Activated CD4-positive, alpha-beta T cell treated with anti-CD3 and anti-CD28 coated beads, Interleukin-2, amount 50 U/mL, for 48 hours (primary cell): ENCODE results near the gene LTK.
A peak's percentile ranks its signal among the peaks of the same experiment; 100 is the strongest.

Experiments
- DNase-seq, 2 experiments: peaks; one replicate each; pipeline ENCODE4 v3.0.0-alpha.2; 2020

Gene LTK

DNA sequence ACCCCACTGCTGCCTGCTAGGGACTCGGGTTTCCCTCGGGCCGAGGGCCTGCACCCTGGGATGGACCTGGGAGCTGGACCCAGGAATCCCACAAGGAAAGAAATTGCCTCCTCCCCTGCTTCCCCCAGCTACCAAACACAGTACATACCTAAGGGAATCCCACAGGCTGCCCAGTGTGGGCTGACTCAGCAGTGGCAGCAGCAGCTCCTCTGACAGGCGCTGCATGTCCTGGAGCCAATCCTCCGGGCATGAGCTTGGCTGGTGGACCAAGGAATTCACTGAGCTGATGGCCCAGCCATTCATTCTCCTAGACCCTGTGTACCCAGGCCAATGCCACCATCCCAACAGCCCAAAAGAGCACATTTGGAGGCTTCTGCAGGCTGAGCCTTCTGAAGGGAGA, 9.5 kb upstream of the LTK start:
- no peak for DNase-seq

- DNase-seq, result no peak
Measured at GRCh38 chr15:41521614-41522013, 8.0 kb upstream of the LTK start.

- no peak for DNase-seq
Measured at GRCh38 chr15:41520636-41521035, 7.0 kb upstream of the LTK start.

DNA sequence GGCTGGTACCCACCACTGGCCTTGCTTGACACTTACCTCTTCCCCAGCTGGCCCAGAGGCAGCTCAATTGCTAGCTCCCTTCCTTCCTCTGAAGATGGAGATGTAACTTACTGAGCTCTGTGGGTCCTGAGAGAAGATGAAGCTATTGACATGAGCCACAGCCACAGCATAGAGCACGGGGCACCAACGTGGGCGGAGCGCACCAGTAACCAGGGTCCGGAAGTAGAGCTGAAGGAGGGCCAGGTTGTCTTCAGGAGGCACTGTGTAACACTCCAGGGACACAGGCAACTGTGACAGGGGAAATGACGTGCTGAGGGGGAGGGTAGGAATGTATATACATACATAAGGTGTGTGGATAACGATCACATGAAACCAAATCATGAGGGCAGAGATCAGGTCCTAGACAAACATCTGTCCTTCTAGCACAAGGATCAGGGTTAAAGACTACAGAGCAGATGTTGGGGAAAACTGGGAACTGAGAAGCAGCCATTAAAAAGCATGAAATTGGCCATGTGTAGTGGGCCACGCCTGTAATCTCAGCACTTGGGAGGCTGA, 4.3 kb upstream of the LTK start:
- no peak for DNase-seq

DNA sequence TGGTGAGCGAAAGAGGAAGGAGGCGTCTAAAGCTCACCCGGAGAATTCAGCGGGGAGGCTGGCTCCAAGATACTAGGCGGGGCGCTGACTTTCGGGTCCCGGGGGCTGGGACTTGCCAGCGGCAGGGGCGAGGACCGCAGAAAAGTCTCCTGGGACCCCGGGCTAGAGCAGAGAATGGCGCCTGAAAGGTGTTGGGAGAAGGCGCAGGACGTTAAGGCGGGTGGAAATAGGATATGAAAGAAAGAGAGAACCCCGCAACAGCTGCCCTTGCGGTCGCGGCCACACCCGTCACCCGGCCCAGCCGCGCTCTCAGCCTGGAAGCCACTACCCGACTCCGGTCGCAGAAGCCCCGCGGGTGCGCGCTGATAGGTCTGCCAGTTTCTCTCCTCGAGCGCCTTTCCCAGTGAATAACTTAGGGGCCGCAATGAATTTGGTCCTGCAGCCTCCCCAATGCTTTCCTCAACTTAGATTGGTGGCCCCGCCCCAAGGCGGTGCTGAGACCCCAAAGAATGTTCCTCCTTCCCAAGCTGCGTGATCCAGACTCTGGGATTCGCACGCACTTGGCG, 604 bp downstream of the LTK start:
- DNase-seq, result peak in 1 of 2 experiments; percentile 39

DNA sequence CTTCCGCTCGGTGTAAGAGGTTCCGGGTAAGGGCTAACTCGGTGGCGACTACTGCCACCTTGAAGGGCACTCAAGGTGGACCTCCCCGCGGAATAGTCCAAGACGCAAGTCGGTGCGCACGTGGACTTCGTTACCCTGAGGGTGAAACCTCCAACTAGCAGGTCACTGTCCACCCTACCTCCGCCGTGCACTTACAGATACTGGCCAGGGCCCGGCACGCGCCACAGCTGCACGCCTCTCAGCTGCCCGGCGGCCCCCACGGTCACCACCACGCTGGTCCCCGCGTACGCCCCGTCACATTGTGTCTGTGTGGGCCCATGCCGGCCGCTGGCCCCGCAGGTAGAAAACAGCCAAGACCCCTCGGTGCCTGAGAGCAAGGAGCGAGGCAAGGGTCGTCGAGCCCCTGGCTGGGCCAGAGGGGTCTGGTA, 1.1 kb downstream of the LTK start:
- no peak for DNase-seq

GRCh38 chr15:41511899-41512369, 1.7 kb downstream of the LTK start:
- DNase-seq, result peak in 1 of 2 experiments; percentile 35

DNA sequence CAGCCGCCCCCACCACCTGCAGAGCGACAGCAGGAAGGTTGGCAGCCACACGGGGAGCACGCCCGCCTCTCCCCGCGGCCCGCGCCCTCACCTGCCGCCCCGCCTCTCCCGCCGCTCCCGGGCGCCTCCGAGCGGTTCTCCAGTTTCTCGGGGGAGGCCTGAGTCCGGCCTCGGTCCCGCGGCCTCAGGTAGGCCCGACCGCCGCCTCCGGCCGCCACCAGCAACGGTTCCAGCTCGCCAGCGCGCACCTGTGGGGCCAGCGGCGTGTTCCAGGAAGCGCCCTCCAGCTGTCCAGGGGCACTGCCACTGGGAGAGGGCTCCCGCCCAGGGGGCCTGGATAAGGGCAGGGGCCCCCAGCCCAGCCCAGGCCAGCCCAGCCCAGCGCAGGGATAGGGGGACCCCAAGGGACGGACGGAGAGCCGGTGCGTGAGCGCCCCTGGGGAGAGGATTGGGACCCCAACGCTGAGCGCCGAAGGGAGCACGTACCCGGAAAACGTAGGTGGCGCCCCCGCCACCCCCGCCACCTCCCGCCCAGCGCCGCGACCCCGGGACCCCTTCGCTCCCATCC, 2.2 kb downstream of the LTK start:
- DNase-seq, result no peak

DNA sequence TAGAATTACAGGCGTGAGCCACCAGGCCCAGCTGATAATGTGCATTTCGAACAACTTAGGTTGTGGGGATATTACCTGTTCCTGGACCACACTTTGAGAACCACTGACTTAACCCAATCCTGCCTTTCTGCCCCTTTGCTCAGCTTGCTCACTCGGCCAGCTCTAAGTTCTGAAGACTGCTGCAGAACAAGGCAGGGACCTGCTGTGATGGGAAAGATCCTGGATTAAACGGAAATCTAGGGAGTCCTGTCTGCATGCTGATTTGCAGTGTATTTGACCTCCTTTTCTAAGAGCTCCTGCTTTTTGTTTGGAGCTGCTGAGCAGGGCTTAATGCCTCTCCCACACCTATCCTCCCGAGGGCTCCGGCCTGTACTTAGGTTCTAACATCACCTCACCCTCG, 2.9 kb downstream of the LTK start:
- no peak for DNase-seq

GRCh38 chr15:41507820-41508290, 5.8 kb downstream of the LTK start:
- no peak for DNase-seq

DNA sequence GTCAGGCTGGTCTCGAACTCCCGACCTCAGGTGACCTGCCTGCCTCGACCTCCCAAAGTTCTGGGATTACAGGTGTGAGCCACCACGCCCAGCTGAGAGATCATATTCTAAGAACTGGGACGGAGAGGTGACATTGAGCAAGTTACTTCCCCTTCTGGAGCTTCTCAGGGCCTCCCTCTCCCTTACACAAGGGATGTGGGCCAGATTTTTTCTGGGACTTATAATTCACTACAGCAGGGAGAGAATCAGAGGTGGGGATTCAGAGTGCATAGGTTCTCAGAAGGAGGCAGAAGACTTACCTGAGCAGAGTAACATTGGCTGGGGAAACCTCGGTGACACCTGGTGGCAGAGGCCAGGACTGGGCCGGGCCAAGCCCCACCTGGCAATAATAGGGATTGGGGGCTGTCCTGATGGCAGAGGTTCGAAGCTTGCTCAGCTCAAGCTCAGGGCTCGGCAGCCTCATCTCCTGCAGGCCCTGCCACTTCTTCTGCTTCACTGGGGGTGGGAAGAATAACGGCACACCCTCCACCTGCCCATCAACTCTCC, 6.8 kb downstream of the LTK start:
- DNase-seq, result no peak

DNA sequence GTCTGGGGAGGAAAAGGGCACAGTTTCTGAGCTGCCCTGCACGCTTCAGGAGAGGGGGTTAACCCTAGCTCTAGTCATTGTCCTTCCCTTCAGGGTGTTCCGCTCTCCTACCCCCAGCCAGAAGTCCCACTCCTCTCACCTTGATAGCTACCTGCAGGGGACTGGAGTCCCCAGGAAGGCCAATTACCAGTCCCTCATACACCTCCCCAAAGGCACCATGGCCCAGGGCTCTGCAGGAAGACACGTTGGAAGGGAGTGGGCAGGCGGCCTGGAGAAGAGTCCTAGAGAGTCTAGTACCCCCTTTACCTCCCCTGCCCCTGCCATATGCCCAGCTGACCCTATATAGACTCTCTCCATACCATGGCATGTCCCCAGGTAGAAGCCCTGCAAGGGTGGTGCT, 7.9 kb downstream of the LTK start:
- no peak for DNase-seq

GRCh38 chr15:41504751-41505492, 8.7 kb downstream of the LTK start:
- DNase-seq, result no peak

DNA sequence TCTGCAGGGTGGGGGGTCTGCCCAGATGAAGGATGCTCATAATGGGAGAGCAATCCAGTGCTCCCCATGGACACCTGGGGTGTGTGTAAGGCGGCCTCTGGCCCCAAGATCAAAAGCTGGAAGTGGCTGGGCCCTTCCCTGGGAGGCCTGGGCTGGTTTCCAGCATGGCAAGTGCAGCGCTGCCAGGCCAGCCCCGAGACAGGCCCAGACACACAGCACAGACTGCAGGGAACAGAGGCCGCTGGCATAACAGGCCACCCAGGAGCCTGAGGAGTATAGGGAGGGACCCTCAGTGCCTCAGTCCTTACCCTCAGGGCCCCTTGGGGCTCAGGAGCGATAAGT, 10.0 kb downstream of the LTK start:
- DNase-seq, result no peak

DNA sequence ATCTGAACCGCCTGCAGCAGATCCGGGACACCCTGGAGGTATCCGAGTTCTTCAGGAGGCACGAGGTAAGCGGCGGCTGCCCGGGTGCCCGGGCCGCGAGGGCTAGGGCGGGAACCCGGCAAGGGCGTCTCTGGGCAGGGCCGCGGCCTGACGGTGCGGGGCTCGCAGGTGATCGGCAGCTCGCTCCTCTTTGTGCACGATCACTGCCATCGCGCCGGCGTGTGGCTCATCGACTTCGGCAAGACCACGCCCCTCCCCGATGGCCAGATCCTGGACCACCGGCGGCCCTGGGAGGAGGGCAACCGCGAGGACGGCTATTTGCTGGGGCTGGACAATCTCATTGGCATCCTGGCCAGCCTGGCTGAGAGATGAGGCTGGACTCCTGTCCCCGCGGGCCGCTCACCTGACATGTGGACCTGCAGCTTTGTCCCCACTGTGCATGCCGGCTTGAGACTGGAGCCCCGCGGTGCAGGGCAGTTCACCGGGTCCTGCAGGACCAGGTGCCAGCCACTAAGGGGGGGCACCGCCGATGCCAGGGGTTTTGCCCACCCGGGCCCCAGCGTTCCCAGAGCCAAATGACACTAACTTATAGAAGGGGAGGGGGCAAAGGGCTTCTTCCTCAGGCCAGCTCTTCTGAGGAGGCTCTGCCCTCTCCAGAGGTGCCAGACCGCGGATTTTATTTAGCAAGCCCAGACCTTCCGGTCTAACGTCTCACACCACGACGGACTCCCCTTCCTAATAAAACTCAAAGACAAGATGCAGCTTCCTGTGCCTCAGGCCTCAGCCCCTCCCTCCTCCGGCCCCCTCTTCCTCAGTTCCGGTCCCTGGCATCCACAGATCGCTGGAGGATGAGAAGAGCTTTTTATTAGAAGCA, 10.6 kb downstream of the LTK start:
- no peak for DNase-seq

GRCh38 chr15:41501931-41502794, 11.5 kb downstream of the LTK start:
- no peak for DNase-seq

DNA sequence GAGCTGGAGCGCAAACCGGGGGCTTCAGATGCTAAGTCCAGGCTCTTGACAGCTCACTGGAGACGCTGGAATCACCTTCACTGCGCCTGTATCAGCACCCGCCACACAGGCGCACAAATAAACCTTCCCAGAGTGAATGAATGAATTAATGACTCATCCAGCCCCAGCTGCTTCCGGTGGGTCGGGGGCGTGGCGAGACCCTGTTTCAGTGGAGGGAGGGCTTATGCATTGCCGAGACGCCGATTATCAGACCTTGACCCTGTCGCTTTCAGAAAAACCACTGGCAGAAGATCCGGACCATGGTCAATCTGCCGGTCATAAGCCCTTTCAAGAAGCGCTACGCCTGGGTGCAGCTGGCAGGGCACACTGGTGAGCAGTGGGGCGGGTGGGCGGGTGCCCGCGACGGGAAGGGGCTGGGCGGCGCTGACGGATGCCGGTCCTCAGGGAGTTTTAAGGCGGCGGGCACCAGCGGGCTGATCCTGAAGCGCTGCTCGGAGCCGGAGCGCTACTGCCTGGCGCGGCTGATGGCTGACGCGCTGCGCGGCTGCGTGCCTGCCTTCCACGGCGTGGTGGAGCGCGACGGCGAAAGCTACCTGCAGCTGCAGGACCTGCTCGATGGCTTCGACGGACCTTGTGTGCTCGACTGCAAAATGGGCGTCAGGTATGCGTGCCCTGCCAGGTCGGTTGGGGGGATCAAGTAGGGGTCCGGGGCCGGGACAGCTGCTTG, 12.3 kb downstream of the LTK start:
- peak in 1 of 2 experiments; percentile 49 for DNase-seq

- no peak for DNase-seq
Measured at GRCh38 chr15:41499109-41499851, 14.3 kb downstream of the LTK start.

- no peak for DNase-seq
Measured at GRCh38 chr15:41498657-41499056, 15.0 kb downstream of the LTK start.
